Mammary microvascular endothelial cell (primary cell): ENCODE data around the gene UBTD1. TPM values are rescaled to one million over a fixed set of nuclear protein-coding genes. Genes with fewer than 3 reads are reported as not detected.

ENCODE experiments used
- total RNA-seq: library from RNA; depleted of rRNA; stranded (reverse); fragments of >200 nt; gene quantifications from 2 replicates; pipeline ENCODE4 v1.2.3, GENCODE V29; 2015

UBTD1 gene, protein sequence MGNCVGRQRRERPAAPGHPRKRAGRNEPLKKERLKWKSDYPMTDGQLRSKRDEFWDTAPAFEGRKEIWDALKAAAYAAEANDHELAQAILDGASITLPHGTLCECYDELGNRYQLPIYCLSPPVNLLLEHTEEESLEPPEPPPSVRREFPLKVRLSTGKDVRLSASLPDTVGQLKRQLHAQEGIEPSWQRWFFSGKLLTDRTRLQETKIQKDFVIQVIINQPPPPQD
- total RNA-seq: 29.5 and 31.7 TPM in 2 replicates

GRCh38 chr10:97498841-97499560 is at the start of gene UBTD1:
Gene UBTD1 (plus strand): TSS chr10:97498924. CDS start chr10:97499204, 280 bp downstream.

DNA sequence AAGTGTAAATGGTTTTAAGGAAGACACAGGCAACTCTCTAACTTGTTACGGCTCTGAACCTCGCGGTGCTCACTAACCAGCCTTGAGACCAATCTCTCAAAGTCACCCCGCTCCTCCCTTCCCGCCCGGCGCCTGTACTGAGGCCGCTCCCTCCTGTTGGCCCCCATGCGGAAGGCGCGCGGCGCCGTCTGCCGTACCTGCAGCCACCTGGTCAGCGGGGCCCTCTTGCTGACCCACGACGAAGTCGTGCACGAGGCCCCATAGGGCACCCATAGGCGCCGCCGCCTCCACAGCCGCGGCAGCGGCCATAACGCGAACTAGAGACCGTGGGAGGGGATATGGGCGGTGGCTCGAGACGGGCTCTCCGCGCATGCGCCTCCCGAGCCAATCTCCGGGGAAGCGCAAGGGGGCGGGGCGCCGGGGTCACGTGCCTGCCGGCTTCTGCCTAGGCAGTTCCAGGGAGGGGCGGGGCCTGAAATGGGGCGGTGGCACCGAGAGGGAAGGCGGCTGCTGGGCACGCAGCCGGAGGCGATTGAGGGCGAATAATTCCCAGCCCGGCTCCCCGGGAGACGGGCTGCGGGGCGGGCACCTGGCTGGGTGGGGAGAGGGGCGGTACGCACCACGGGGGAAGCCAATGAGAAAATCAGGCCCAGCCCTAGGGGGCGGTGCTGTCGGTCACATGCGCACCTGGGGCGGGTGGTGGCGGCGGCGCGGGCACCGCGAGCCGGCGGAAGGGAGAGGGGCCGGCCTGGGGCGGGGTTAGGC is 466 bp upstream of the UBTD1 start, which contains the start of gene MMS19:
Gene MMS19 (minus strand): TSS at position 347 of the 765 bp plus-strand sequence. CDS start 38 bp downstream, at position 309.

GRCh38 chr10:97572214-97572989 is 73.7 kb downstream of the UBTD1 start, which contains the start of gene ANKRD2:
Gene ANKRD2 (plus strand): TSS chr10:97572779. CDS start chr10:97572789, 10 bp downstream.

DNA sequence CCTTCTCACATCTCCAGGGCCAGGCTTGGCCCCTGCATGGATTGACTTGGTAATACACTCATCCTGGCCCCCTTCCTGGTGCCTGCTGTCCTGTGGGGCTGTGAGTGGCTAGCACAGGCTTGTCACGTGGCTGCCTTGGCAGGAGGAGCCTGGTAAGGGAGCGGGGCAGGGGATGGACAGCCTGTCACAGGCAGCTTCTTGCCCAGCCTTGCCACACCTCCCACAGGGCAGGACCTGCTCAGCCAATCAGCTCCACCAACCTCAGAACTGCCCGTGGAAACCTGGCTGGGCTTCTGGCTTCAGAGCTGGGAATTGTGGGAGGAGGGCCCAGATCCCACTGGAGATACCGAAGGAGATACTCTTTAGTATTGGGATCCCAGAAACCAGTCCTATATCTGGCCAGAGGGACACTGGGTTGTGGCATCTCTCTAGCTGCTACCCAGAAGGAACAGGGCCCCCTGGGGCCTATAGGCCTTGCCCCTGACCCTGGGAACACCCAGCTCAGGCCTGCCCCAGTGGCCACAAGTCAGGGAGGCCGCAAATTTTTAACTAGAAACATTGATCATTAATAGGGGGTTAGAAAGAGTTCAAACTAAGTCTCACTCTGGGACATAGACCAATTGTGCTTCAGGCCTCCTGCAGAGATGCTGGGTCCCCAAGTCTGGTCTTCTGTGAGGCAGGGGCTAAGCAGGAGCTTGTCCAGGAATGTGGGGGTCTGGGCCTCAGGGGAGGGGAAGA is 85.5 kb downstream of the UBTD1 start, which contains the start of gene HOGA1:
Gene HOGA1 (plus strand): TSS at position 330 of the 738 bp plus-strand sequence. CDS start 315 bp downstream, at position 645.

DNA sequence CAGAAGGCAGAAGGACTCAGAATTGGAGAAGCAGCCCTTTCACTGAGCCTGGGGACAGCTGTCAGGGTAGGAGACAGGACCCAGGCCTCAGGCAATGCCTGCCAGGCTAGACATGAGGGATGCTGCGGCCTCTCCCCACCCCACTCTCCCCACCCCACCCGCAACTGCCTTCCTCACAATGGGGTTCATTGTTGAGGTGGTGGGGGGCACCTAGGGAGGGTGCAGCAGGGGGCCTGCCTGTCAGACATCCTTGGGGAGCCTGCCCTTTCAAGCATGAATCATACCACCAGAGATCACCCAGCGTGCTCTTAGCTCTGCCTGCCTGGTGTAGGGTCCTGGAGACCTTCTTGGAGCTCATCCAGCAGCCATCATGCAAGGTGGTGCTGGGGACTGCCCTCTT is 90.8 kb downstream of the UBTD1 start, which contains the start of gene C10orf62:
Gene C10orf62 (plus strand): TSS at position 243 of the 400 bp plus-strand sequence. CDS start 177 bp downstream, outside the sequence.

Other genes with a start within 250 kb of the UBTD1 start
- 17.0 and 17.5 TPM in 2 replicates for gene ARHGAP19, start 206.3 kb upstream of the UBTD1 start, total RNA-seq
- 1.1 and 1.9 TPM in 2 replicates for gene FRAT1, start 179.7 kb upstream of the UBTD1 start, total RNA-seq
- 9.0 and 12.3 TPM in 2 replicates for gene FRAT2, start 164.2 kb upstream of the UBTD1 start, total RNA-seq
- 33.5 and 41.9 TPM in 2 replicates for gene RRP12, start 97.6 kb upstream of the UBTD1 start, total RNA-seq
- 564 and 638 TPM in 2 replicates for gene PGAM1, start 72.7 kb upstream of the UBTD1 start, total RNA-seq
- gene EXOSC1, start 52.9 kb upstream of the UBTD1 start, total RNA-seq: 47.9 and 53.0 TPM in 2 replicates
- gene ZDHHC16, start 52.7 kb upstream of the UBTD1 start, total RNA-seq: 47.6 and 57.6 TPM in 2 replicates
- 102 and 107 TPM in 2 replicates for gene MMS19, start 502 bp upstream of the UBTD1 start, total RNA-seq
- gene ANKRD2, start 73.9 kb downstream of the UBTD1 start, total RNA-seq: 0.49 and 0.67 TPM in 2 replicates
- gene HOGA1, start 85.5 kb downstream of the UBTD1 start, total RNA-seq: 0.07 and 0.10 TPM in 2 replicates
- not detected in 2 replicates for gene C10orf62, start 90.8 kb downstream of the UBTD1 start, total RNA-seq
- 5.1 and 6.1 TPM in 2 replicates for gene MORN4, start 134.6 kb downstream of the UBTD1 start, total RNA-seq
- gene PI4K2A, start 141.7 kb downstream of the UBTD1 start, total RNA-seq: 25.2 and 26.0 TPM in 2 replicates
- gene AVPI1, start 188.3 kb downstream of the UBTD1 start, total RNA-seq: 4.4 and 5.2 TPM in 2 replicates
- 27.0 and 38.7 TPM in 2 replicates for gene MARVELD1, start 214.8 kb downstream of the UBTD1 start, total RNA-seq
- 9.7 and 9.8 TPM in 2 replicates for gene ZFYVE27, start 238.2 kb downstream of the UBTD1 start, total RNA-seq